ENCODE measurements around the gene MRPL50. TPM values are rescaled to one million over a fixed set of nuclear protein-coding genes. Genes with fewer than 3 reads are reported as not detected.
A peak's percentile ranks its signal among the peaks of the same experiment; 100 is the strongest.

MRPL50 gene
- total RNA-seq (2014; rRNA removed; shearing (Covaris generic)) (25.5 and 27.8 TPM in 2 replicates), polyA plus RNA-seq (2016; fragmentation: Nextera tagmentation; extraction: Ambion mirVana) (55.5 and 59.0 TPM in 2 replicates)
- long read RNA-seq, transcript MRPL50-201 (2 exons, 3,332 nt), result major isoform, 56 of 58 reads
- long read RNA-seq, partial matches to known transcripts, result 1 of 58 reads
- long read RNA-seq, other reads (novel, unspliced or antisense), result 1 of 58 reads

GRCh38 chr9:101398068-101398929 is at the start of gene MRPL50, which contains the start of gene ZNF189:
MRPL50 (minus strand) TSS chr9:101398618; CDS start chr9:101398592, 26 bp downstream.
ZNF189 (plus strand) TSS chr9:101398851; CDS start chr9:101399157, 306 bp downstream.
- TF ChIP-seq CTCF (conservative IDR thresholded peaks at IDR 0.05; ENCODE audit: low read depth in 2 of 2), result no peak
- no peak for TF ChIP-seq NANOG (IDR thresholded peaks at IDR 0.05; ENCODE audit: borderline replicate concordance)
- peak; percentile 87 for TF ChIP-seq CREB1 (CRISPR knock-in tag; IDR thresholded peaks at IDR 0.05; ENCODE audit: low read depth)
- no peak for TF ChIP-seq EZH2 (IDR thresholded peaks at IDR 0.05; ENCODE audit: low read depth, unreplicated experiment)
- no peak for TF ChIP-seq ZNF462 (CRISPR knock-in tag; IDR thresholded peaks at IDR 0.05)
- peak; percentile 92 for TF ChIP-seq POLR2AphosphoS5 (IDR thresholded peaks at IDR 0.05; ENCODE audit: low read depth)
- TF ChIP-seq EZH2phosphoT487 (IDR thresholded peaks at IDR 0.05; ENCODE audit: unreplicated experiment), result no peak
- TF ChIP-seq JUNB (IDR thresholded peaks at IDR 0.05; ENCODE audit: unreplicated experiment), result no peak
- no peak for TF ChIP-seq ZNF331 (CRISPR knock-in tag; IDR thresholded peaks at IDR 0.05; ENCODE audit: low read depth)
- no peak for TF ChIP-seq STAT1 (IDR thresholded peaks at IDR 0.05; ENCODE audit: unreplicated experiment)
- TF ChIP-seq ZNF114 (CRISPR knock-in tag; IDR thresholded peaks at IDR 0.05), result no peak
- peak; percentile 98 for TF ChIP-seq ETS1 (IDR thresholded peaks at IDR 0.05)
- TF ChIP-seq REST (IDR thresholded peaks at IDR 0.05; ENCODE audit: unreplicated experiment), result no peak
- Histone ChIP-seq H3K4me3 (peak within 1 kb of the TSS; percentile 78), H3K4me1 (ENCODE audit: insufficient read depth) (peaks cover 12% of the 10 kb centered on the region; the same call in 1 of the 2 replicates), H3K36me3 (ENCODE audit: insufficient read depth) (peaks cover 22% of the 10 kb centered on the region; the same call in 1 of the 2 replicates), H3K27me3 (ENCODE audit: insufficient read depth) (no peaks in the 10 kb centered on the region), H2AFZ (peak within 1 kb of the TSS; percentile 83), H3K9me2 (ENCODE audit: insufficient read depth) (no peaks in the 10 kb centered on the region), H4K20me1 (replicated peaks; ENCODE audit: insufficient read depth) (peaks cover 13% of the 10 kb centered on the region), H3K79me2 (replicated peaks; ENCODE audit: insufficient read depth) (peaks cover 66% of the 10 kb centered on the region), H3K27ac (ENCODE audit: low read depth) (peak within 1 kb of the TSS; percentile 39; the same call in 1 of the 2 replicates), H3F3A (replicated peaks; ENCODE audit: low read depth) (no peaks in the 10 kb centered on the region), H3K4me2 (peak within 1 kb of the TSS; percentile 91)
- Mint-ChIP-seq H3K4me3 (peak within 1 kb of the TSS; percentile 100), H3K27me3 (ENCODE audit: insufficient read depth, low read depth, poor library complexity) (peaks cover 4% of the 10 kb centered on the region), H3K27ac (peak within 1 kb of the TSS; percentile 99), H3K9me3 (peaks cover 10% of the 10 kb centered on the region), H3K36me3 (ENCODE audit: low read depth) (peaks cover 73% of the 10 kb centered on the region), H3K4me1 (peaks cover 5% of the 10 kb centered on the region)
- ATAC-seq (peak; percentile 98), DNase-seq (ENCODE audit: low spot score) (peak; percentile 100)

All from GM23338 (cell line).